ACHN (cell line): ENCODE results near the gene MBP.
"Not testable (repeated sequence)": the region's sequence is repeated elsewhere in the genome, so short reads cannot be mapped to it uniquely, and the experiment has no call there.

Experiments used
- DNase-seq: peaks from one replicate; pipeline ENCODE4 v3.0.0-alpha.2; 2015
- in situ Hi-C: cut with HindIII; loops from 2 replicates; pipeline ENCODE4 v1.10.0; 2017; ENCODE audit warnings: low sequenced_read_pairs, low pct_ligation_motif_present, low pct_unique_long_range_greater_than_20kb

MBP gene

DNA sequence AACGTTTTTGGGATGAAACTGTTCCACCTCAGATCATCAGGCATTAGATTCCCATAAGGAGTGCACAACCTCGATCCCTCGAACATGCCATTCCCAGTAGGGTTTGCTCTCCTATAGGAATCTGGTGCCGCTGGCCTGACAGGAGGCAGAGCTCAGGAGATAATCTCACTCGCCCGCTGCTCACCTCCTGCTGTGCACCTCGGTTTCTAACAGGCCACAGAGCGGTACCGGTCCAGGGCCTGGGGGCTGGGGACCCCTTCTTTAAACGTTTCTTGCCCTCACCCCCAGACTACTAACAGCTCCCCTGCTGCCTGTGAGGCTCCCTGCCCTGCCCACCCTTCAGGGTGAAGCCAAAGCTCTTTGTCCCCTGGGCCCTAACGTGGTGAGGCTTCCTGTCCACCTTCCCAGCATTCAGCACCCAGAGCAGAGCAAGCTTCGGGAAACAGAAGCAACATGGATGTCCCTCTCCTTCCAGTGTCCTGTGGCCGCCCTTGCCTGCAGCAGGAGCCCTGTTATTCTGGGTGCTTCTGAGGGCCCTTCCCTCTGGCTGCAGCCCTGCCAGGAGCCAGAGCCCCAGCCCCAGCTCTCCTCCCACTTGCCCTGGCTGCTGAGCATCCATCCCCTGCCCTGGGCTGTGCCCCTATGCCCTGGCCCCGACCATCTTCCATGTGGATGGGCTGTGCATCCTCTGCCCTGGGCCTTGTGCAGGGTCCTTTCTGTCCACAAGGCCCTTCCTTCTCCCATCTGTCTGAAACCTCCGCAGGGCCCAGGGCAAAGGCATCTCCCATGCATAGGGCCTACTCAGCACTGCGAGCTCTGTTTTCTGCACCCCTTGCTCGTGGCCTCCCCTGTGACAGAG is 140.1 kb downstream of the MBP start:
- in situ Hi-C loops = no loop called here
- DNase-seq = no peak

DNA sequence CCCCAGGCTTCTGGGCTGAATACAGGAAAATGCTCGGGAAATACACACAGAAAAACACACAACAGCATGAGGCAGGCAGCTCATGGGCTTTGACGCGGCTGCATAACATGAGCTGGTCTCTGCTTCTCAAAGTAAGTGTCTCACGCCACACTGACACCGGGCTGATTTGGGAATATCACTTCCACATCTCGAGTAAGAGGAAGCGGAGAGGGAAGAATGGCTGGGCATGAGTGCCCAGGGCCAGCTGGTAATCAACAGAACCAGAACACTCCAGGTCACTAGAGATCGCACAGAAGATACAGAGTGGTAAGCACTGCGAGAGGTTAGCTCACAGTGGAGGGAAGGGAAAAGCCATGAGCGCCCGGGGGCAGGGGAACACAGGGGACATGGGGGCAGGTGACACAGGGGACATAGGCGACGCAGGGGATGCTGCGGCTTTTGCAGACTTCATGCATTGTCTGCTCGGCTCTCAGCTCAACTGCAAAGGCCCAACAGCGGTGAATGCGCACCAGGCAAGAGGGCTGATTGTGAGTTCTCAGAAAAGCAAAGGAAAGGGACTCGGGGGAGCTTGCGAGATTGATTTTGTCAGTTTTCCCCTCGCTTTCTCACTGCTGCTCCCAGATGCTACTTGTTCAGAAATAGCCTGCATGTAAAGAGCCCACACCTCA is 141.4 kb downstream of the MBP start:
- in situ Hi-C loops = no loop called here
- no peak for DNase-seq

DNA sequence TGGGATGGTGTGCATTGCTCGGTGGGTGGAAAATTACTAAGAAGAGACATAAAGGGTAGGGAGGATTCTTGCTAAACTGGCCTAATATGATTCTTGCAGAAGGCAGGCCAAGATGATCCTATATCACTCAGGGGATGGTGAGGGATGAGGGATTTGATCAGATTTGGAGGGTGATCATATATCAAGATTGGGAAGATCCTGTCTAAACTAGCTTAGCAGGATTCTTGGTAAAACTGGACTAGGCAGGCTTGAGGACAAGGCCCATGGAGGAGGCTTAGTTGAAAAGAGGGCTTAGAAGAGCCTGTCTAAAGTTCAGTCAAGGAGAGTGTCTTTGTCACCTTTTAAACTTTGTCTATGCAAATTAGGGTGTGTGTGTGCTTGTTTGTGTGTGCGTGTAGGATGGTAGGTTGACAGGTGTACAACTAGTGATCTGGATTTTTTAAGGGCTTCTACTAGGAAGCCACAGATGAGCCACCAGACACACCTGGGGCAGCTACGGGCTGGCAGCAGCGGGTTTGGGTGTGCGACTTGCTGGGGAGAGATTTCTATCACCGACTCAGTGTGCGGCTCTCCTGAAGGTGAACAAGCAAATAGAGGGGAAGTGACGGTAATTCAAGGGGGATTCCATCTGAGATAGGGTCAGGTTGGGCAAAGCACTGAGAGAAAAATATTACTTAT is 142.1 kb downstream of the MBP start:
- DNase-seq, in situ Hi-C loops: not testable (repeated sequence)

DNA sequence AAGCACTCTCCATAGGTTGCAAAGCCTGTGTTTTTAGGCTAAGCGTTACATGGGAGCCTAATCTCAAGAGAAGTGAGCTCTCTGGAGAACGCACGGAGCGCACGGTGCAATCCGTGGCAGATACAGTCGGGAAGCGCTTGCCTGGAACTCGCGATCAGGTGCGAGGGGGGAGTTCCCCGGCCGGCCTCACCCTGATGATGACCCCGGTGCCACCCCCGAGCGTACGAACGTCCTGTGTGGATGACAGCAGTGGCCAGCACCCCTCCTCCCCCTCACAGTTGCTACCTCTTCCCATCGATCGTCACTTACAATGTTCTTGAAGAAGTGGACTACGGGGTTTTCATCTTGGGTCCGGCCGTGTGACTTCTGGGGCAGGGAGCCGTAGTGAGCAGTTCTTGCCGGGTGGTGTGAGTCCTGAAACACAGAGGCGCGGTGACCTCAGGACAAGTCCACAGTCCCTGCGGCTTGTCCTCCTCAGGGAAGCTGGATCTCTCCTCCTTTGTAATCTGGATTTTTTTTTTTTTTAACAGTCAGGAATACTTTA is 142.9 kb downstream of the MBP start:
- in situ Hi-C loops = no loop called here
- DNase-seq = no peak

DNA sequence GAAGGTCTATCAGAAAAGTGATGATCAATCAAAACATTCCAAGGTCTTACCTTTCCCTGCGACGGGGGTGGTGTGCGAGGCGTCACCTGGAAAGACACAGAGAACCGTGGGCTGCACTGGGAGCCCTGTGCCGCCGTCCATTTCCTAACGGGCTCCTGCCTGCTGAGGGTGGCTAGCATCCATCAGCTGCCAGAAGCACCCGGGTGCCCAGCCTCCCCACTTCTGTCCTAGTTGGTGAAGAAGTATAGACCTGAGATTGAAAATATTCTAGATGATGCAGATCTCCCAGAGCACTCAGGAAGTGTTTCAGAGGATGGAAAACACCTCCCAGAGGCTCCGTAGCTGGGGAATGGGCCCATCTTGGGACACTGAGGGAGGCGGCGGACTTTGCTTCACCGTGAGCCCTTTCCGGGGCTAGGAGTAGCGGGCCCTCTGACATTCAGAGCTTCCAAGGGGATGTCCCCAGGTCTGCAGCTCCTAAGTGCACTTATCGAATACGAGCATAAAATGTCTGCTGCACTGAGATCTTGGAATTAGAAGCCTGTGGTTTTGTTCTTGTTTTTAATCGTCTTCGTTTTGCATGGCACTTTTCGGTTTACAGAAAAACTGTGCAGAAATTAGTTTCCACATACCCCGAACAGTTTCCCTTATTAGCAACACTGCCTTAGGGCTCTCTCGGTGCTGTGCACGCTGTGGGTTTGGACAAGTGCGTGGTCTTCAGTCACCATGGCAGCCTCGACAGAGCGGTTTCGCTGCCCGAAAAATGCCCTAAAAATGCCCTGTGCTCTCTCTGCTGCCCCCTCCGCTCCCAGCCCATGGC is 143.5 kb downstream of the MBP start:
- no peak for DNase-seq
- in situ Hi-C loops = no loop called here

DNA sequence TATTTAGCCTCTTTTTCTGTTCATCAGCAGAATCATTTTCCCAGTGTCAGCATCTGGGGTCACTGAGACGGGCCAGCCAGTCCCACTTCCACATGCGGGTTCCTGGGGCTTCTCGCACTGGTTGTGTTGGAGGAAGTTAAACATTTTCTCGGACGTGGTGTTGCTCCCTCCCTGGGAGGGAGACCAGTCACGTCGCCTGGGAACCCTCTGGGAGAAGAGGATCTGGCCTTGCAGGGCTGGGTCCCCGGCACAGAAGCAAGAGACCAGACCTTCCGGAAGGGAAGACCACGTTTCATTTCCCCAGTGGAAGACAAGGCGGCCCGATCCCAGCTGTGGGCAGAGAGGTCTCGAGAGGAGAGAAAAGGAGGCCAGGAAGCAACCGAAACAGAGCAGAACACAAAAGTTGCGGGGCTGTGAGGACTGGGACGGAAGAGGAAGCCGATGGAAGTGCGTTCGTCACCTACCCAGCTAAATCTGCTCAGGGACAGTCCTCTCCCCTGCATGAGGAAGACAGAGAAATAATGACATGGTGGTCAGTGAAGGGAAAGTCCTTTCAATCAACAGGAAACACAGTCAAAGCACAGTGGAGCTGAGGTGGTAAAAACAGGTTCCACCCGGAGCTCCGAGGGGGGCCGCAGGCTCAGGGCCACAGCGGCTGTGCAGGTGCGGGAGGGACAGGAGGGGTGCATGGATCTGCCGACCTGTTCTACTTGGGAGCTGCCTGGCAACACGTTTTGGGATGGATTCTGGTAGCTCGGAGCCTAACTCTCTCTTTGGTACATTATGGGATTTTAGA is 144.4 kb downstream of the MBP start:
- in situ Hi-C loops = no loop called here
- DNase-seq = no peak

DNA sequence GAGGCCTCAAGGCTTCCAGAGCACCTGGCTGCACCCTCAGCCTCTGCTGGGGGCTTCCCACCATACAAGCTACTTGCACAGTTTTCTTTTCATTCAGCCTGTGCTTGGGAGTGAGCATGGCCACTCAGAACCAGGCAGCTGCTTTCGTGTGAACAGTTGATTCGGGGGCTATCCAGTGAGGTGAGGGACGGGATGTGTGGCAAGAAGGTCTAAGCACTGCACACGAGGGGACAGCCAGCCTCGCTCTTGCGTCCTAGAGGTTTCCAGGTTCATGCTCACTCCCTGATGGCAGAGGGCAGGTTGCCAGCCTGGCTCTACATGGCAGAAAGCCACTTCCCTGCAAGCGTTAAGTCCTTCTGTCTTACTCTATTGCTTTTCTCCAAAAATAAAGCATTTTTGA is 146.2 kb downstream of the MBP start:
- no peak for DNase-seq
- in situ Hi-C loops = no loop called here

DNA sequence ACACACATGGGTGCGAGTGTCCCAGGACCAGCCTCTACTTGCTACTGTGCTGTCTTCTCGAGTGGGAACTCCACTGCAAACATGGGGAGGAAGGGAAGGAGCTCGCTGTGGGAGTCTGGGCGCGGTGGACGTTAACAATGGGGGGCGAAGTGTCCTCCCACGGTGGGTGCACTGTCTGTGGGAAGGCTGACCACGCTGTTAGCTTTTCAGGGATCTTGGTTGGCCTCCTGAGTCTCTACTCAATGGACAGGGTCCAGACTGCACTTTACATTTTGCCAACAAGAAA is 146.7 kb downstream of the MBP start:
- no peak for DNase-seq
- in situ Hi-C loops = no loop called here

DNA sequence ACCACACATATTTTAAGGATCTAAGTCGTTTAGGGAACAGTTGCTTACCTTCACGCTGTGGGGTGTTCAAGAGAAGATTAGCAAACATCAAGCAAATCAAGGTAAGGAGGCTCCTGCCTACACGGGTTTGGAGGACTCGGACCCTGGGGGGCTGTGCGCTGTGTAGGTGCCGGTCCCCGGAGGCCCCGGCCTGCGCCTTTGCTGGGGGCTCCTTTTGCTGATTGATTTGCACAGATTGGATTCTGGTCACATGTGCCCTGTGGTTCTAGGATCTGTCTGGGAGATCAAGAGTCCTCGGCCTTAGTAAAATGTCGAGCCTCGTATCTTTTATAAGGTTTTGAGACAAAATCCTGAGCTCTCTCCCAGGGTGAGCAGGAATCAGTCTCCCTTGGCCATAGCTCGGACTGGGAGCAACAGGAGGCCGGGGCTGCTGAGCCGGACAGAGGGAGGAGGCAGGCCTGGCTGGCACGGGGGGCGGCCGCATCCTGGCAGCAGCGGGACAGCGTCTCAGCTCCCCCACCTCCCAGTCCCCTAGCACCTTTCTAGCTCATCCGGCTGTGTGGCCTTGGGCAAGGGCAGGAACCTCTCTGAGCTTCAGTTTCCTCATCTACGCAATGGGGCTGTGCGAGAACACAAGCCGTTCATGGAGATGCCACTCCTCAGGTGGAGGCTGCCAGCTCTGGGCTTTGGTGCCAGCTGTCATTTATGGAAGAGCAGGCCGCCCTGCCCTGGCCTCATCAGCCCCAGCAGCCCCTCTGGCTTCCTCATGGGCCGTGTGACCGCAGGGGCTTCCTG is 147.2 kb downstream of the MBP start:
- in situ Hi-C loops = no loop called here
- DNase-seq = no peak

DNA sequence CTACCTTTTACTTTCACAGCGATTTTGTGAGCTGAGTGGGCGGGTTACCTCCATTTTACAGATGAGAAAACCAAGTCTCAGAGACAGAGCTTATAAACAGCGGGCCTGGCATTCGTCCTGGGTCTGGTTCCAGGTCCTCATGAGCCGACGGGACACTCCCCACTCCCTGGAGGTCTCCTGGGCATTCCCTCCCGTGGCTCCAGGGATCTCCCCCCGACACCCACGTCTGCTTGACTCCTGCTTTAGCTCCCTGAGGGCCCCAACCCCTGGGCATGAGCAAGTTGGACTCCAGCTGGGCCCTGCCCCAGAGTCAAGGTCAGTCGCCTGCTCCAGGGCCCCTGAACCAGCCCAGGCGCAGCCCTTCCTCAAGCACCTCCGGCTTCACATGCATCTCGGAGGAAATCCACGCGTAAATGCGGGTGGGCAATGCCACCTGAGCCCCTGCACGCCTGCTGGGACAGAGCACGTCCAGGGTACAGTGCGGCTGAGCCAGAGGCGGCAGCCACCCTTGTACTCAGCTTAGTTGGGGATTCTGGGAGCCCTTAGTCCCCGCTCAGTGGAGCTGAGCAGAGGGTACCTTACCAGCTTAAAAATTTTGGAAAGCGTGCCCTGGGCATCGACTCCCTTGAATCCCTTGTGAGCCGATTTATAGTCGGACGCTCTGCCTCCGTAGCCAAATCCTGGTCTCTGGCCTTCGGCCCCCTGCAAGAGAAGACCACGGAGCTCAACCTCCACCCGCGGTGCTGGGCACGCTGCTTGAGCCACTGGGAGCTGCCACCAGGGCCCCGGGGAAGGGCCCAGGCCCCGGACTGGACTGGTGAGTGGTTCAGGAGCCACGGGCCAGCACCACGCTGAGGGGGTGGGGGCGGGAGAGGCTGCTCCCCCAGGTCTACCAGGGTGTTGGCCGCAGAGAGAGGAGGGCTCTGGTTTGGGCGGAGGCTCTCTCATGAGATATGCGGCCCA is 148.1 kb downstream of the MBP start:
- in situ Hi-C loops = no loop called here
- DNase-seq = no peak

DNA sequence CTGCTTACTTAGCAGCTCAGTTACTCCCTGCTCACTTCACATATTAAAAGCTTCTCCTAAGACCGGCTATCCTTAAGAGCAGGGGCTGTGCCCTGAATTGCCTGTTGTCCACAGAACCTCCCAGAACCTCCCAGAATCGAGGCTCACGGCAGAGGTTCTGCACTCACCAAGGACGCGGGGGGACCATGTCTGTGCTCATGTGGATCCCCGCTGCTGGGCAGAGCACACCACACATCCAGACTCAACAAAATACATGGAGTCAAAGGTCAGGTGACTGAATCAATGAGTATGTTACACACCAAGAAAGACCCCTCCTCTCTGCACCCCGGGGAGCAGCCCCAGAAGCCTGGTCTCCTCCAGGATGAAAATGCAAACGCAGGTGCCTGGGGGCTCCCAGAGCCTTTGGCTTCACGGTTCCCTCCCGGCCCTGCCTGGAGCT is 149.0 kb downstream of the MBP start:
- in situ Hi-C loops = no loop called here
- no peak for DNase-seq

DNA sequence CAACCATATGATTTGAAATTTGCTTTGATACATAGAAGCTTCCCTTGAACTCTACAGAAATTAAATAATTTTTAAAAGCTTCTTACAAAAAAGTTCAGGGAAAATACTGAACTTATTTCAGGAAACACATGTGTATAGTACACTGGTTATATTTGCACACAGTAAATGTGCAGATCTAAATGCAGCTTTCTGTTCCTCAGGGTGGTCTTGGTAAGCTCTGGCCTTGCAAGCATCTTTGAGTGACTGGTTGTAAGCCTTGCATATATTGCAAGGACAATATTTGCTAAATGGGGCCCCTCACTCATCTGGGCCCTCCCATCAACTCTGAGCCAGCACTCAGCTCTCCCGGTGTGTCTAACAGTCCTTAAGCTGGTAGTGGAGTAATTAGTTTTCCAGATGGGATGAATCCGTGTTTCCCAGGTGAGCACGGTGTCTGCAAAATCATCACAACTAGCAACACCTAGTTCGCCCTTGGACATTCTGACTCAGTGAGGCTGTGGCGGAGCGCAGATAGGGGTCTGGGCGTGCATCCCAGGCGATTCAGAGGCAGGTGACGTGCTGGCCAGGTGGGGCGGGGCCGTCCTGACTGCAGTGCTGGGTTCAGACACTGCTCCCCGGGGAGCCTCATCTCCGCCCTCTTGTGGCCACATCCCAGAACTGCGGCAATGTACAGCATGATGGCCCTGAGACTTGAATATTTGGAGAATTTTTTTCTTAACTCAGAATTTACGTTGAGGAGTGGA is 149.6 kb downstream of the MBP start:
- in situ Hi-C loops = no loop called here
- peak; percentile 73 for DNase-seq

DNA sequence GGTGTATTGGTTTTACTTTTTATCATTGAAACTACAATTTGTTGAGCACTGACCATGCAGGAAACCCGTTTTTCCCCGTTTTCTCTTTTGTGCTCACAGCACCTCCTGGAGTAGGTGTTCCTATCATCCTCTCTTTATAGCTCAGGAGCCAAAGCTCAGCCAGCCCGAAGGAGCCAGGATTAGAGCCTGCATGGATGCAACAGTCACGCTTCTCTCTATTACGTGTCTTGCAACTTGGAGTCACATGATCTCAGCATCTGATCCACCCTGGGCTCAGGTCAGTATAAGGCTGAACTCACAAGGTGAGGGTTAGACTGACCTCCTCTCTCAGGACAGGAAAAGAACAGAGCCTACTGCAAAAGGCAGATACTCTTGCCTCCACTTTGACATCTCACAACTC is 150.5 kb downstream of the MBP start:
- DNase-seq = no peak
- in situ Hi-C loops = no loop called here

DNA sequence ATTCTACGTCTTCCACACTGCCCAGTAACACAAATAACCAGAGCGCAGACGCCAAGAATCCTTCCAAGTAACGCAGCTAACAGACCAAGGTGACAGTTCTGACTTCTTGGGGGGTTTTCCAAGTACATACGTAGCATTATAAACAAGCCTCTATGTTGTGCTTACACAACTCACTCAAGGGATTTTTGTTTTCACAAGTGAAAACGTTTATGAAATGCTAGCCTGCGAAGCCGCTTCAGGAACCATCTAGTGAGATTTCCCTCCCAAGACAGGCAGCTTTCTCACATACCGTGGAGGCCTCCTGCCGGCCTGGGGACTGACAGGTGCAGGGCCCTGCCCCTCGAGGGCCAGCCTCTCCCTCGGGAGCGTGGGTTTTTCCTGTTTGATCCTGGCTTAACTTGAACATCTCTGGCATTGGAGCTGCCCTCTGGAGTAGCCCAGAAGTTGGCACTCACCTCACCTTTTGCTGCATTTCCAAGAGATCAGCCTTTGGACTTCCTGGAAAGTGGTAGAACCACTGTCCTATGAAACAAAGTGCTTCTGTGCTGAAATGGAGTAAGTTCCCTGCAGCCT is 151.1 kb downstream of the MBP start:
- no peak for DNase-seq
- in situ Hi-C loops = no loop called here

DNA sequence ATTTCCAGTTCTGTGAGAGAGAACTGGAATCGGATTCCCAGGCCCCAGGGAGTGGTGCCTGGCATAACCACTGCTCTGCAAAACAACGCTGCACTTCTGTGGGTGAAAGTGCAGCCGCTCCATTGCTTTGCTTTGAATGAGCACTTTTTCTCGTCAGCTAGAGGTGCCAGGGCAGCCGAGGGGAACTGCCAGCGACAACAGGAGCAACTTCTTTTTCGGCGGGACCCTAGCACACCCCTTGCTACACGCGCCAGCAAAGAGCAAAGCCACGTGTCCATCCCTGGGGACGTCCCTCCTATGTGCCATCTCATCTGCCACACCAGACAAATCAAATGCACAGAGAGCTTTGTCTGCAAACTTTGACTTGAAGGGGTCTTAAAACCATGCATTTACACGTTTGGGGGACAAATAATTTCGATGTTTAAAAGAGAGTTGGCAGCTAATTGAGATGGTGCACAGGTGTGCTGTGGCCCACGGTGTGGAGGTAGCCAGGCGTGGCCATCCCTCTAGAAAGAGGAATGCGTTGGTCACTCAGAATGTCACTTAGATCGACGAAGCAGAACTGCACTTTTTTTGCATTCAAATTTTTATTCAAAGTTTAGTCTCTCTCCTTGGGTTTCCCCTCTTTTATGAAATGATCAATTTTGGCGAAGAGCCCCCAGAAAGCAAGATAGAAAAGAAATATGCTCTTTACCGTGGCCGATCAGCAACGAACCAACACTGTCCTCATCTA is 151.8 kb downstream of the MBP start:
- DNase-seq = no peak
- in situ Hi-C loops = no loop called here
